Right ventricle myocardium superior (tissue), 1 donor: Measurements from ENCODE around the gene CPSF4. TPM values are rescaled to one million over a fixed set of nuclear protein-coding genes. Genes with fewer than 3 reads are reported as not detected.
"Not testable (repeated sequence)": the region's sequence is repeated elsewhere in the genome, so short reads cannot be mapped to it uniquely, and the experiment has no call there.

ENCODE experiments used
- ATAC-seq: fragments of 200-7000 bp; cut with Tn5 transposase; one replicate; pipeline ENCODE4 v1.9.1; 2020; ENCODE audit warnings: mild to moderate bottlenecking; ENCODE audit not compliant: poor library complexity
- DNase-seq: peaks from one replicate; pipeline ENCODE4 v3.0.0-alpha.2; 2020
- intact Hi-C: fragments of 100-400 bp; cut with DNase I; formaldehyde crosslinking; loops from one replicate; pipeline ENCODE4 v1.11.2; 2022
- total RNA-seq: library from RNA; stranded (reverse); fragmentation: NEBNext Ultra II Directional; extraction: Animal tissue kit (Norgen Biotek cat#: 25700); gene quantifications from one replicate; pipeline ENCODE4 v1.2.1, GENCODE V29; 2021
- donor health status: DM: no; HTN: yes; CAD: no; lungs with severe emphysema.

The CPSF4 gene
- total RNA-seq, 1 donor from 2014 or later = 19.9 TPM

GRCh38 chr7:99468336-99468918, 29.7 kb downstream of the CPSF4 start:
- no peak for ATAC-seq
- intact Hi-C loops = no loop called here
- no peak for DNase-seq

GRCh38 chr7:99469381-99470065, 30.8 kb downstream of the CPSF4 start:
- intact Hi-C loops = no loop called here
- no peak for DNase-seq
- ATAC-seq = no peak

- ATAC-seq (peak; percentile 99), DNase-seq (peak; percentile 99)
- intact Hi-C loops = no loop called here
These were observed 34.0 kb downstream of the CPSF4 start, which contains the start of gene ZNF789 for GRCh38 chr7:99472561-99473314. Gene ZNF789, plus strand, starts transcription at chr7:99472890. Its CDS starts 3,567 bp downstream, at chr7:99476457.

GRCh38 chr7:99473315-99473596, 34.5 kb downstream of the CPSF4 start:
- no peak for ATAC-seq
- DNase-seq = no peak
- intact Hi-C loops = no loop called here

GRCh38 chr7:99476107-99476506, 37.4 kb downstream of the CPSF4 start:
- DNase-seq (no peak), ATAC-seq (no peak)
- intact Hi-C loops = no loop called here

- ATAC-seq (peak; percentile 52), DNase-seq (no peak)
- intact Hi-C loops = no loop called here
These were observed 40.0 kb downstream of the CPSF4 start for GRCh38 chr7:99478464-99479440.

- intact Hi-C loops = no loop called here
- ATAC-seq (no peak), DNase-seq (no peak)
These were observed 46.4 kb downstream of the CPSF4 start for GRCh38 chr7:99485094-99485493.

GRCh38 chr7:99489235-99489634, 50.5 kb downstream of the CPSF4 start:
- ATAC-seq (no peak), DNase-seq (no peak)

GRCh38 chr7:99490878-99491277, 52.1 kb downstream of the CPSF4 start:
- DNase-seq = no peak
- intact Hi-C loops = no loop called here
- no peak for ATAC-seq

More at GRCh38 chr7:99489235-99489634, 50.5 kb downstream of the CPSF4 start:
- intact Hi-C loops = no loop called here

- intact Hi-C loops = no loop called here
- no peak for ATAC-seq
These were observed 55.1 kb downstream of the CPSF4 start for GRCh38 chr7:99493823-99494222.

GRCh38 chr7:99497766-99498545, 59.2 kb downstream of the CPSF4 start:
- DNase-seq = no peak
- intact Hi-C loops = no loop called here
- ATAC-seq = no peak

More at GRCh38 chr7:99493823-99494222, 55.1 kb downstream of the CPSF4 start:
- no peak for DNase-seq

- ATAC-seq (no peak), DNase-seq (no peak)
- intact Hi-C loops = no loop called here
These were observed 59.8 kb downstream of the CPSF4 start for GRCh38 chr7:99498546-99498944.

GRCh38 chr7:99499371-99499720, 60.6 kb downstream of the CPSF4 start:
- intact Hi-C loops = no loop called here
- ATAC-seq = no peak

GRCh38 chr7:99499721-99500636, 61.2 kb downstream of the CPSF4 start, which contains the start of gene ZNF394:
Gene ZNF394, minus strand, starts transcription at chr7:99500281. Its CDS starts 188 bp downstream, at chr7:99500093.
- intact Hi-C loops = loop anchor here (10.0 kb wide), 1 partner anchor 55 kb away; the partner anchor contains the start of genes FAM200A and ZNF655
- DNase-seq (peak; percentile 95), ATAC-seq (peak; percentile 72)

More at GRCh38 chr7:99499371-99499720, 60.6 kb downstream of the CPSF4 start:
- DNase-seq = no peak

GRCh38 chr7:99500637-99501009, 61.9 kb downstream of the CPSF4 start:
- DNase-seq = no peak
- no peak for ATAC-seq
- intact Hi-C loops = loop anchor here (10.0 kb wide), 1 partner anchor 54 kb away; the partner anchor contains the start of genes FAM200A and ZNF655

- intact Hi-C loops = loop anchor here (10.0 kb wide), 1 partner anchor 54 kb away; the partner anchor contains the start of genes FAM200A and ZNF655
- DNase-seq, ATAC-seq: not testable (repeated sequence)
These were observed 62.5 kb downstream of the CPSF4 start for GRCh38 chr7:99501236-99501635.

- ATAC-seq (no peak), DNase-seq (no peak)
- intact Hi-C loops = loop anchor here (10.0 kb wide), 1 partner anchor 51 kb away; the partner anchor contains the start of genes FAM200A and ZNF655
These were observed 65.5 kb downstream of the CPSF4 start for GRCh38 chr7:99504281-99504602.
